Measurements from ENCODE around the gene FLYWCH2.

Gene FLYWCH2

GRCh38 chr16:2867987-2868789, 14.8 kb upstream of the FLYWCH2 start (continued):
- TF ChIP-seq ZNF274 (IDR thresholded peaks at IDR 0.05; ENCODE audit: low read length) (no peak), ZNF274 (tag by site-specific recombination; IDR thresholded peaks at IDR 0.05; ENCODE audit: borderline replicate concordance) (no peak), ZFP41 (tag by site-specific recombination; IDR thresholded peaks at IDR 0.05; ENCODE audit: borderline replicate concordance) (no peak), ZXDB (tag by site-specific recombination; IDR thresholded peaks at IDR 0.05) (peak; percentile 95), ZSCAN23 (tag by site-specific recombination; IDR thresholded peaks at IDR 0.05) (no peak), ZNF19 (tag by site-specific recombination; IDR thresholded peaks at IDR 0.05; ENCODE audit: low read depth) (no peak), ZNF549 (tag by site-specific recombination; IDR thresholded peaks at IDR 0.05) (no peak), ZNF138 (tag by site-specific recombination; IDR thresholded peaks at IDR 0.05; ENCODE audit: borderline replicate concordance) (no peak), ZNF501 (tag by site-specific recombination; IDR thresholded peaks at IDR 0.05) (peak; percentile 92), KLF8 (tag by site-specific recombination; IDR thresholded peaks at IDR 0.05) (peak; percentile 80), ZNF558 (tag by site-specific recombination; IDR thresholded peaks at IDR 0.05) (no peak), ZNF248 (tag by site-specific recombination; IDR thresholded peaks at IDR 0.05) (no peak), ZNF473 (tag by site-specific recombination; IDR thresholded peaks at IDR 0.05) (no peak), SETDB1 (IDR thresholded peaks at IDR 0.05; ENCODE audit: insufficient read length, low read length) (no peak), ZNF701 (tag by site-specific recombination; IDR thresholded peaks at IDR 0.05) (no peak), BCL11A (tag by site-specific recombination; IDR thresholded peaks at IDR 0.05; ENCODE audit: low read depth) (peak; percentile 66; the same call in 1 of the 2 replicates), ZNF76 (tag by site-specific recombination; IDR thresholded peaks at IDR 0.05; ENCODE audit: borderline replicate concordance, low read depth) (peak; percentile 96), ZBTB1 (tag by site-specific recombination; IDR thresholded peaks at IDR 0.05) (no peak), ZNF677 (tag by site-specific recombination; IDR thresholded peaks at IDR 0.05) (no peak), ZNF843 (tag by site-specific recombination; IDR thresholded peaks at IDR 0.05) (peak; percentile 50; the same call in 1 of the 2 replicates), ZNF311 (tag by site-specific recombination; IDR thresholded peaks at IDR 0.05; ENCODE audit: borderline replicate concordance) (no peak), ZNF341 (tag by site-specific recombination; IDR thresholded peaks at IDR 0.05; ENCODE audit: low read depth) (peak; percentile 36; the same call in 1 of the 2 replicates), ZNF426 (tag by site-specific recombination; IDR thresholded peaks at IDR 0.05) (no peak), ZNF621 (tag by site-specific recombination; IDR thresholded peaks at IDR 0.05) (no peak), ZNF416 (tag by site-specific recombination; IDR thresholded peaks at IDR 0.05) (no peak), ZSCAN30 (tag by site-specific recombination; IDR thresholded peaks at IDR 0.05) (peak; percentile 90), ATF2 (tag by site-specific recombination; IDR thresholded peaks at IDR 0.05; ENCODE audit: low read depth) (peak; percentile 90), ZNF266 (tag by site-specific recombination; IDR thresholded peaks at IDR 0.05; ENCODE audit: low read depth) (no peak), MZF1 (tag by site-specific recombination; IDR thresholded peaks at IDR 0.05; ENCODE audit: borderline replicate concordance) (peak; percentile 72; the same call in 1 of the 2 replicates), PRDM6 (tag by site-specific recombination; IDR thresholded peaks at IDR 0.05) (0 out of 2 replicates have a peak, but pooled peaks have one; percentile 10), SCRT1 (tag by site-specific recombination; IDR thresholded peaks at IDR 0.05; ENCODE audit: borderline replicate concordance) (no peak), ZNF140 (tag by site-specific recombination; IDR thresholded peaks at IDR 0.05) (no peak)
- TF ChIP-seq, protein P1, sequence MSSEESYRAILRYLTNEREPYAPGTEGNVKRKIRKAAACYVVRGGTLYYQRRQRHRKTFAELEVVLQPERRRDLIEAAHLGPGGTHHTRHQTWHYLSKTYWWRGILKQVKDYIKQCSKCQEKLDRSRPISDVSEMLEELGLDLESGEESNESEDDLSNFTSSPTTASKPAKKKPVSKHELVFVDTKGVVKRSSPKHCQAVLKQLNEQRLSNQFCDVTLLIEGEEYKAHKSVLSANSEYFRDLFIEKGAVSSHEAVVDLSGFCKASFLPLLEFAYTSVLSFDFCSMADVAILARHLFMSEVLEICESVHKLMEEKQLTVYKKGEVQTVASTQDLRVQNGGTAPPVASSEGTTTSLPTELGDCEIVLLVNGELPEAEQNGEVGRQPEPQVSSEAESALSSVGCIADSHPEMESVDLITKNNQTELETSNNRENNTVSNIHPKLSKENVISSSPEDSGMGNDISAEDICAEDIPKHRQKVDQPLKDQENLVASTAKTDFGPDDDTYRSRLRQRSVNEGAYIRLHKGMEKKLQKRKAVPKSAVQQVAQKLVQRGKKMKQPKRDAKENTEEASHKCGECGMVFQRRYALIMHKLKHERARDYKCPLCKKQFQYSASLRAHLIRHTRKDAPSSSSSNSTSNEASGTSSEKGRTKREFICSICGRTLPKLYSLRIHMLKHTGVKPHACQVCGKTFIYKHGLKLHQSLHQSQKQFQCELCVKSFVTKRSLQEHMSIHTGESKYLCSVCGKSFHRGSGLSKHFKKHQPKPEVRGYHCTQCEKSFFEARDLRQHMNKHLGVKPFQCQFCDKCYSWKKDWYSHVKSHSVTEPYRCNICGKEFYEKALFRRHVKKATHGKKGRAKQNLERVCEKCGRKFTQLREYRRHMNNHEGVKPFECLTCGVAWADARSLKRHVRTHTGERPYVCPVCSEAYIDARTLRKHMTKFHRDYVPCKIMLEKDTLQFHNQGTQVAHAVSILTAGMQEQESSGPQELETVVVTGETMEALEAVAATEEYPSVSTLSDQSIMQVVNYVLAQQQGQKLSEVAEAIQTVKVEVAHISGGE (tag by site-specific recombination; conservative IDR thresholded peaks at IDR 0.05; ENCODE audit: low read depth), result peak; percentile 98
- TF ChIP-seq, protein P2, sequence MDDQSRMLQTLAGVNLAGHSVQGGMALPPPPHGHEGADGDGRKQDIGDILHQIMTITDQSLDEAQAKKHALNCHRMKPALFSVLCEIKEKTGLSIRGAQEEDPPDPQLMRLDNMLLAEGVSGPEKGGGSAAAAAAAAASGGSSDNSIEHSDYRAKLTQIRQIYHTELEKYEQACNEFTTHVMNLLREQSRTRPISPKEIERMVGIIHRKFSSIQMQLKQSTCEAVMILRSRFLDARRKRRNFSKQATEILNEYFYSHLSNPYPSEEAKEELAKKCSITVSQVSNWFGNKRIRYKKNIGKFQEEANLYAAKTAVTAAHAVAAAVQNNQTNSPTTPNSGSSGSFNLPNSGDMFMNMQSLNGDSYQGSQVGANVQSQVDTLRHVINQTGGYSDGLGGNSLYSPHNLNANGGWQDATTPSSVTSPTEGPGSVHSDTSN (CRISPR knock-in tag; IDR thresholded peaks at IDR 0.05), result no peak

Measured in HEK293 (cell line).